Amniotic stem cell (primary cell): ENCODE results near the gene TERT.
"Not testable (repeated sequence)": the region's sequence is repeated elsewhere in the genome, so short reads cannot be mapped to it uniquely, and the experiment has no call there.

ENCODE experiments used
- DNase-seq: peaks from one replicate; lab custom pipeline; 2025; lab: John Stamatoyannopoulos, UW

Gene TERT

DNA sequence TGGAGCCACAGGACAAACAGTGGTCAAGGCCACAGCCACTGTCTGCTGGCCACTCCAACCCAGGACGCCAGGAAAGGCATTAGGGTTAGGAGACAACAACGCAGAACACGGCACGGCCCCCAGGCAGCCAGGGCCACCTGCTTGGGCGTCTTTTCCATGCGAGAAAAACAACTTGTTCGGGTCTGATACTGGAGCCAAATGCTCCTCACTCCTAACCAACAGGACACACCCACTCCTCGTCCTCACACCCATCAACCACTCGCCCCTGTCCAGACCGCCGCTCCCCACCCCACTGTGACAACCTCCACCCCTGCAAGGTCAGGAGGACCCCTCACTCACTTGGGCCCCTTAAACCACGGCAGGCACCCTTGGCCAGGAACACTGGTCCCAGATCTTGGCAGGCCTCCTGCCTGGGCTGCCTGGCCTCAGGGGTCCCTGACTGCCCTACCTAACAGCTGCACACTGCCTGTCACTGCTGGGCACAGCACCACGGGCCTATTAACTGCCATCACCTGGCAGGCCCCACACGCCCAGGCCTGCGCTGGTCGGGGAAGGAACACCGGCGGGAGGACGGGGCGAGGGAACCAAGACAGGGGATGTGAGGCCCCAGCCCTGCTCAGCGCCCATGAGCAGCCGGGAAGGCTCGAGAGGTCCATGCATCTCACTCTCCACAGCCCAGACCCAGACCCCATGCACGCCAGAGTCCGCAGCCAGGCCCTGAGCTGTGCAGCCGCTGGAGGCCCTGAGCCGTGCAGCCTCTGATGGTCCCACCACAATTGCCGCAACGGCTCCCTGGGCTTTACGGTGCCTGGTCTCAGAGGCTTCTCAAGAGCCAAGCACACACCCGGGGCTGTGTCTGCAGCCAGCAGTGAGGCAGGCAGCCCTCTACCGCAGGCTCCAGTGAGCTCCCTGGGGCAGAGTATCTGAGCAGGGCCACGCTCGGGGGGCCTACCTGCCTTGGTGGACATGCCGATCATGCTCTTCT is 36.3 kb upstream of the TERT start:
- DNase-seq = no peak

- no peak for DNase-seq
Observed at GRCh38 chr5:1330146-1330846, 35.4 kb upstream of the TERT start.

- DNase-seq = no peak
Observed at GRCh38 chr5:1329111-1329579, 34.3 kb upstream of the TERT start.

GRCh38 chr5:1328237-1329110 is 33.6 kb upstream of the TERT start:
- not testable (repeated sequence) for DNase-seq

DNA sequence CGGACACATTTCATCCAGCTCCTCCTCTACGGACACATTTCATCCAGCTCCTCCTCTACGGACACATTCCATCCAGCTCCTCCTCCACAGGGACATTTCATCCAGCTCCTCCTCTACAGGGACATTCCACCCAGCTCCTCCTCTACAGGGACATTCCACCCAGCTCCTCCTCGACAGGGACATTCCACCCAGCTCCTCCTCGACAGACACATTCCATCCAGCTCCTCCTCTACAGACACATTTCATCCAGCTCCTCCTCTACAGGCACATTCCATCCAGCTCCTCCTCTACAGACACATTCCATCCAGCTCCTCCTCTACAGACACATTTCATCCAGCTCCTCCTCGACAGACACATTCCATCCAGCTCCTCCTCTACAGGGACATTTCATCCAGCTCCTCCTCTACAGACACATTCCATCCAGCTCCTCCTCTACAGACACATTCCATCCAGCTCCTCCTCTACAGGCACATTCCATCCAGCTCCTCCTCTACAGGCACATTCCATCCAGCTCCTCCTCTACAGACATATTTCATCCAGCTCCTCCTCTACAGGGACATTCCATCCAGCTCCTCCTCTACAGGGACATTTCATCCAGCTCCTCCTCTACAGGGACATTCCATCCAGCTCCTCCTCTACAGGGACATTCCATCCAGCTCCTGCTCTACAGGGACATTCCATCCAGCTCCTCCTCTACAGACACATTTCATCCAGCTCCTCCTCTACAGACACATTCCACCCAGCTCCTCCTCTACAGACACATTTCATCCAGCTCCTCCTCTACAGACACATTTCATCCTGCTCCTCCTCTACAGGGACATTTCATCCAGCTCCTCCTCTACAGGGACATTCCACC is 32.3 kb upstream of the TERT start:
- not testable (repeated sequence) for DNase-seq

GRCh38 chr5:1326532-1326875 is 31.6 kb upstream of the TERT start:
- DNase-seq = not testable (repeated sequence)

DNA sequence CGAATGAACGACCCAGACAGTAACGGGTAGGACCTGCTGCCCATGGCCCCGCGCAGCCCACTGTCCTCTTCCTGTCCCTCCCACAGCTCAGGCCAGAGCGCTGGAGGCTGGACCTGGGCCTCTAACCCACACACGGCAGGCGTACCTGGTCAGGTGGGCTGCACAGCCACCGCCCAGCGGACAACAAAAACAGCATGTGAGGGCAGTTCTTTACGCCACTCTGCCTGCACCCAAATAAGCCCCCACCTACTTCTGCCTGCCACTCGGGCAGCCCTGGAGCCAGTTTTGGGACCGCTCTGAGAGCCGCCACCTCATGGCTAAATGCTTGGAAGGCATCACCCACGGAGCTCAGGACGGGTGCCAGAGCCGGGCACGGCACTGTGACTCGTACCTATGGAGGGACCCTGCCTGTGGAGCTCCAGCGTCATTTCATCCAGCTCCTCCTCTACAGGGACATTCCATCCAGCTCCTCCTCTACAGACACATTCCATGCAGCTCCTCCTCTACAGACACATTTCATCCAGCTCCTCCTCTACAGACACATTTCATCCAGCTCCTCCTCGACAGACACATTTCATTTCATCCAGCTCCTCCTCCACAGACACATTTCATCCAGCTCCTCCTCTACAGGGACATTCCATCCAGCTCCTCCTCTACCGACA is 31.1 kb upstream of the TERT start:
- no peak for DNase-seq

- no peak for DNase-seq
Observed at GRCh38 chr5:1325191-1325741, 30.4 kb upstream of the TERT start.

GRCh38 chr5:1324719-1325190 is 29.9 kb upstream of the TERT start:
- no peak for DNase-seq

DNA sequence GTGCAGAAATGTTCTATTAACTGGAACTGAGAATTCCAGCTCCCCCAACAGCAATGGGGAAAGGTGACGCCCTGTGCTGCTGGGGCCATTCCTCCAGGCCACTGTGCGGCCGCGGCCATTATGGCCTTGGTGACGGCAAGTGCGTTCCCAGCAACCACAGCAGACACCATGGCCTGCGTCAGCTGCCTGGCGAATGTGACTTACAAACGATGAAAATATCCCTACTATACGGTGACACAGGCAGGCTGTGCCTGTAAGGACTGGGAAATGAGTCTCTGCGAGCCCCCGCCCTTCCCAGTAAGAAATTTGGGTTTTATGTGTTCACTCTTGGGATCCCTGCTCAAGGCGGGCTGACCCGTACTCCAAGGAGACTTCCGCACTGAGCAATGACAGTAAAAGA is 29.4 kb upstream of the TERT start:
- DNase-seq = no peak

DNA sequence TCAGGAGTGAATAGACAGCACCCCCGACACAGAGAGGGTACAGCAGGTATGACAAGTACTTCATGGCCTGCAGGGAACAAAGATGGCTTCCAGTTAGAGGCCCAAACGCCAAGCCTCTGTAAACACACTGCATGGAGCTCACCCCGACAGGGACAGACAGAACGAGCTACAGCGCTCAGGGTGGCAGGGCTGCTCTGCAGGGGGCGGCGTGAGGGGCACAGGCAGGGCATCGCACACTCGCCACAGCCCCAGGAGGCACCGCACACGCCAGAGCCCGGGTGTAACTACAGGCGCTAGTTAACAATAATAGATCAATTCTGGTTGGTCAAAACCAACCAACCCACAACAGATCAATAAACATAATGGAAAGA is 28.9 kb upstream of the TERT start:
- no peak for DNase-seq

- no peak for DNase-seq
Observed at GRCh38 chr5:1322955-1323802, 28.3 kb upstream of the TERT start.

GRCh38 chr5:1322036-1322900 is 27.4 kb upstream of the TERT start:
- DNase-seq = no peak

DNA sequence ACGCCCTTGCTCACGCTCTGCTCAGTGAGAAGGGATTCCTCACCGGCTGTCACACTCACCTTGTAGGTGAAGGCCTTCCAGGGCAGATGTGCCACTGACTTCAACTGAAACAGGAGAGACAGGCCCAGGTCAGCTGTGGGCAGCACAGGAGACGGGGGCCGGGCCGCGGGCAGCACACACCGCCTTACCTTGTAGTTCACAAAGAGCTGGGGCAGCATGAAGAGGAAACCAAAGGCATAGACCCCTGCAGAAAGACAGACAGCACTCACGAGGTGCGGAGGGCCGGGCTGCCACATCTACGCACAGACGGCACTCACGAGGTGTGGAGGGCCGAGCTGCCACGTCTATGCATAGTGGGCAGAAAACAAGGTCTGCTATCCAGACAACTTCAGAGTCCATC is 26.7 kb upstream of the TERT start:
- no peak for DNase-seq

- no peak for DNase-seq
Observed at GRCh38 chr5:1320436-1321344, 25.8 kb upstream of the TERT start.

- no peak for DNase-seq
Observed at GRCh38 chr5:1319436-1320256, 24.8 kb upstream of the TERT start.
